ENCODE results near the gene HSPBAP1.

DNA sequence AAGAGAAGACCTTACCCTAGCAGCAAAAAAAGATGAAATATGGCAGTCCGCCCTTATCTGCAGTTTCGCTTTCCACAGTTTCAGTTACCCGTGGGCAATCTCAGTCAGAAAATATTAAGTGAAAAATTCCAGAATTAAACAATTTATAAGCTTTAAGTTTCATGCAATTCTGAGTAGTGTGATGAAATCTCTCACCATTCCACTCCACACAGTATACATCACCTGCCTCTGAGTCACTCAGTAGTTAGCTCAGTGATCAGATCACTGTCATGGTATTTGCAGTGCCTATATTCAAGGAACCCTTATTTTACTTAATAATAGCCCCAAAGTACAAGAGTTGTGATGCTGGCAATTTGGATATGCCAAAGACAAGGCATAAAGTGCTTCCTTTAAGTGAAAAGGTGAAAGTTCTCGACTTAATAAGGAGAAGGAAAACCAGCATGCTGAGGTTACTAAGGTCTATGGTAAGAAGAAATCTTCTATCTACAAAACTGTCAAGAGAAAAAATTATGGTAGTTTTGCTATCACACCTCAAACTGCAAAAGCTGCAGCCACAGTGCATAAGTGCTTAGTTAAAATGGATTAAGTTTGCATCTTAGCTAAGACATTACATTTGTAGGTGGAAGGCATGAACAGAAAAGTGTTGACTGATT lies 48.1 kb downstream of the HSPBAP1 start:
- no peak for TF ChIP-seq CTCF (IDR thresholded peaks at IDR 0.05)
- no peak for TF ChIP-seq POLR2A (IDR thresholded peaks at IDR 0.05)

Data from heart left ventricle (tissue), 13 donors.